Neuronal stem cell (in vitro differentiated cells): ENCODE measurements around the gene APP.

Experiments
- DNase-seq: peaks from one replicate; pipeline ENCODE4 v3.0.0-alpha.2; 2013; ENCODE audit warnings: low spot score
- H2AFZ ChIP-seq: one replicate; pipeline ENCODE4 v1.6.1; 2013; ENCODE audit warnings: mild to moderate bottlenecking, low read length, inconsistent platforms
- H2AK5ac ChIP-seq: 2 replicates; pipeline ENCODE4 v1.6.1; 2013; ENCODE audit warnings: low read depth, mild to moderate bottlenecking, inconsistent platforms, low read length, moderate library complexity, mixed read lengths
- H2BK120ac ChIP-seq: 2 replicates; pipeline ENCODE4 v1.6.1; 2013; ENCODE audit warnings: low read depth, mild to moderate bottlenecking, inconsistent platforms, low read length, moderate library complexity, mixed read lengths
- H2BK12ac ChIP-seq: one replicate; pipeline ENCODE4 v1.6.1; 2013; ENCODE audit warnings: low read length, inconsistent platforms
- H2BK15ac ChIP-seq: 2 replicates; pipeline ENCODE4 v1.6.1; 2013; ENCODE audit warnings: mild to moderate bottlenecking, low read length, inconsistent platforms, mixed read lengths
- H2BK5ac ChIP-seq: one replicate; pipeline ENCODE4 v1.6.1; 2013; ENCODE audit warnings: inconsistent platforms, mild to moderate bottlenecking, low read length, moderate library complexity
- H3K14ac ChIP-seq: one replicate; pipeline ENCODE4 v1.6.1; 2013; ENCODE audit warnings: low read length, inconsistent platforms
- H3K18ac ChIP-seq: 2 replicates; pipeline ENCODE4 v1.6.1; 2013; ENCODE audit warnings: low read length, inconsistent platforms
- H3K23ac ChIP-seq: 2 replicates; pipeline ENCODE4 v1.6.1; 2013; ENCODE audit warnings: low read depth, mild to moderate bottlenecking, mixed read lengths, low read length, inconsistent platforms; ENCODE audit not compliant: poor library complexity
- H3K27ac ChIP-seq: replicated peaks from 3 replicates; pipeline ENCODE4 v1.5.1; 2013; ENCODE audit warnings: low read length, inconsistent platforms
- H3K27me3 ChIP-seq, 3 experiments: 2 replicates each; pipeline ENCODE4 v1.6.1; 2013; ENCODE audit warnings: low read length in 3 of 3, mild to moderate bottlenecking in 2 of 3, inconsistent platforms in 1 of 3, low read depth in 1 of 3, mixed read lengths in 1 of 3, moderate library complexity in 1 of 3; ENCODE audit not compliant: control insufficient read depth in 3 of 3, insufficient read depth in 3 of 3
- H3K36me3 ChIP-seq, 2 donors: replicated peaks in 1 of 2; 2 replicates each; pipeline ENCODE4 v1.6.1; 2013; ENCODE audit warnings: low read length in 2 of 2; ENCODE audit not compliant: control insufficient read depth in 2 of 2, insufficient read depth in 2 of 2
- H3K4ac ChIP-seq: 2 replicates; pipeline ENCODE4 v1.6.1; 2013; ENCODE audit warnings: inconsistent platforms, mild to moderate bottlenecking, low read length, moderate library complexity
- H3K4me1 ChIP-seq, 2 donors: 1 replicate in 1 of 2; 2 replicates in 1 of 2; pipeline ENCODE4 v1.6.1; 2013; ENCODE audit warnings: low read length in 2 of 2, low read depth in 1 of 2; ENCODE audit not compliant: control insufficient read depth in 2 of 2, insufficient read depth in 1 of 2
- H3K4me2 ChIP-seq: one replicate; pipeline ENCODE4 v1.6.1; 2013; ENCODE audit warnings: mild to moderate bottlenecking, low read length, inconsistent platforms; ENCODE audit not compliant: insufficient read depth, poor library complexity, severe bottlenecking
- H3K4me3 ChIP-seq, 2 donors: 2 replicates each; pipeline ENCODE4 v1.5.1; 2013; ENCODE audit warnings: low read length in 2 of 2, mild to moderate bottlenecking in 2 of 2, inconsistent platforms in 1 of 2, moderate library complexity in 1 of 2
- H3K79me1 ChIP-seq: one replicate; pipeline ENCODE4 v1.6.1; 2013; ENCODE audit warnings: low read depth, mild to moderate bottlenecking, inconsistent platforms, low read length, moderate library complexity
- H3K9ac ChIP-seq: one replicate; pipeline ENCODE4 v1.6.1; 2013; ENCODE audit warnings: mild to moderate bottlenecking, low read depth, low read length, inconsistent platforms; ENCODE audit not compliant: poor library complexity
- H3K9me3 ChIP-seq, 2 donors: replicated peaks in 1 of 2; 2 replicates each; pipeline versions ENCODE3 to v1.6.1; 2013; ENCODE audit warnings: low read length in 2 of 2, mild to moderate bottlenecking in 2 of 2, inconsistent platforms in 1 of 2, low read depth in 1 of 2, mixed read lengths in 1 of 2, moderate library complexity in 1 of 2; ENCODE audit not compliant: control insufficient read depth in 2 of 2, insufficient read depth in 1 of 2
- H4K8ac ChIP-seq: one replicate; pipeline ENCODE4 v1.6.1; 2013; ENCODE audit warnings: low read depth, mild to moderate bottlenecking, inconsistent platforms, low read length, moderate library complexity
- H4K91ac ChIP-seq: one replicate; pipeline ENCODE4 v1.6.1; 2013; ENCODE audit warnings: low read length, low read depth, mild to moderate bottlenecking, inconsistent platforms; ENCODE audit not compliant: poor library complexity
- WGBS, 2 donors: extraction: QIAGEN DNeasy Blood & Tissue Kit; methylation state at CpG; one replicate each; pipeline ENCODE4 v1.1.7; 2013; ENCODE audit warnings: missing lambda C conversion rate in 2 of 2, mixed read lengths in 1 of 2; ENCODE audit not compliant: insufficient read length in 2 of 2, insufficient replicate concordance in 1 of 2; ENCODE audit errors: extremely low coverage in 2 of 2; 5-methylcytosine and 5-hydroxymethylcytosine counted together

The APP gene

GRCh38 chr21:25961042-25961441 lies 209.5 kb downstream of the APP start:
- Histone ChIP-seq H4K91ac (no peak overlapping the region), H3K27me3 (no peaks in the 10 kb centered on the region), H3K79me1 (no peaks in the 10 kb centered on the region), H3K4me2 (no peak overlapping the region), H3K23ac (no peak overlapping the region), H3K9ac (no peak overlapping the region), H4K8ac (no peak overlapping the region), H3K14ac (no peak overlapping the region), H3K9me3 (no peaks in the 10 kb centered on the region), H3K18ac (no peak overlapping the region), H2AFZ (no peak overlapping the region), H2BK120ac (no peak overlapping the region), H3K36me3 (peaks cover 5 to 56% of the 10 kb centered on the region in 2 donors), H2BK5ac (no peak overlapping the region), H2AK5ac (no peak overlapping the region), H3K4me1 (peaks cover 0 to 5% of the 10 kb centered on the region in 2 donors), H3K4ac (no peak overlapping the region), H3K4me3 (no peak overlapping the region), H2BK12ac (no peak overlapping the region), H3K27ac (no peak overlapping the region), H2BK15ac (no peak overlapping the region)
- DNase-seq, result no peak
- no CpG with 5 or more reads among the region's 3 CpGs for WGBS, 2 donors

GRCh38 chr21:25960402-25960801 lies 210.2 kb downstream of the APP start:
- no CpG with 5 or more reads among the region's 4 CpGs for WGBS, 2 donors
- DNase-seq, result peak; percentile 11
- Histone ChIP-seq H3K27ac (peak overlapping the region; percentile 59), H4K91ac (no peak overlapping the region), H2BK15ac (no peak overlapping the region), H3K18ac (no peak overlapping the region), H3K9me3 (no peaks in the 10 kb centered on the region), H3K4me2 (no peak overlapping the region), H3K23ac (no peak overlapping the region), H3K4me3 (no peak overlapping the region), H3K4ac (no peak overlapping the region), H3K9ac (no peak overlapping the region), H2AK5ac (no peak overlapping the region), H2BK12ac (no peak overlapping the region), H2BK120ac (no peak overlapping the region), H3K79me1 (no peaks in the 10 kb centered on the region), H3K4me1 (peaks cover 0 to 5% of the 10 kb centered on the region in 2 donors), H3K36me3 (peaks cover 8 to 56% of the 10 kb centered on the region in 2 donors), H3K14ac (no peak overlapping the region), H3K27me3 (no peaks in the 10 kb centered on the region), H2BK5ac (no peak overlapping the region), H4K8ac (no peak overlapping the region), H2AFZ (no peak overlapping the region)

- Histone ChIP-seq H3K27me3 (no peaks in the 10 kb centered on the region), H3K18ac (no peak overlapping the region), H3K4me2 (no peak overlapping the region), H2AK5ac (no peak overlapping the region), H4K8ac (no peak overlapping the region), H2BK15ac (no peak overlapping the region), H3K4me1 (peaks cover 0 to 5% of the 10 kb centered on the region in 2 donors), H3K23ac (no peak overlapping the region), H3K9ac (no peak overlapping the region), H2AFZ (no peak overlapping the region), H3K4ac (no peak overlapping the region), H3K14ac (no peak overlapping the region), H2BK120ac (no peak overlapping the region), H2BK5ac (no peak overlapping the region), H3K4me3 (no peak overlapping the region), H2BK12ac (no peak overlapping the region), H3K9me3 (no peaks in the 10 kb centered on the region), H4K91ac (no peak overlapping the region), H3K36me3 (peaks cover 9 to 56% of the 10 kb centered on the region in 2 donors), H3K79me1 (no peaks in the 10 kb centered on the region), H3K27ac (peak overlapping the region; percentile 59)
- DNase-seq, result no peak
- WGBS, 2 donors, result no CpG with 5 or more reads among the region's 3 CpGs
Observed at GRCh38 chr21:25959799-25960198, 210.8 kb downstream of the APP start.

GRCh38 chr21:25956993-25957714 lies 213.4 kb downstream of the APP start:
- H3K27ac ChIP-seq, result no peak overlapping the region

More at GRCh38 chr21:25956993-25957714, 213.4 kb downstream of the APP start:
- no peak overlapping the region for H3K9ac ChIP-seq
- H4K91ac ChIP-seq, result no peak overlapping the region
- H3K79me1 ChIP-seq, result no peaks in the 10 kb centered on the region
- DNase-seq, result no peak
- no peak overlapping the region for H4K8ac ChIP-seq
- H3K27me3 ChIP-seq, result no peaks in the 10 kb centered on the region
- no peak overlapping the region for H2AFZ ChIP-seq
- H3K9me3 ChIP-seq, result no peaks in the 10 kb centered on the region
- H3K4me1 ChIP-seq, result peaks cover 0 to 5% of the 10 kb centered on the region in 2 donors
- H2BK15ac ChIP-seq, result no peak overlapping the region
- no peak overlapping the region for H2BK120ac ChIP-seq
- H3K36me3 ChIP-seq, result peaks cover 10 to 75% of the 10 kb centered on the region in 2 donors
- no peak overlapping the region for H3K14ac ChIP-seq
- no peak overlapping the region for H2AK5ac ChIP-seq
- no peak overlapping the region for H2BK12ac ChIP-seq
- no peak overlapping the region for H3K18ac ChIP-seq
- no peak overlapping the region for H3K4me2 ChIP-seq
- no peak overlapping the region for H3K4me3 ChIP-seq
- H3K23ac ChIP-seq, result no peak overlapping the region
- no CpG with 5 or more reads among the region's 2 CpGs for WGBS, 2 donors
- no peak overlapping the region for H3K4ac ChIP-seq
- H2BK5ac ChIP-seq, result no peak overlapping the region
